GF-D8 (cell line): ENCODE data around the gene CES3.

Source experiments
- DNase-seq: peaks from one replicate; lab custom pipeline; 2025; lab: John Stamatoyannopoulos, UW

The CES3 gene

GRCh38 chr16:66961065-66961744 is at the start of gene CES3:
CES3 (plus strand) TSS chr16:66961266; CDS start chr16:66961308, 42 bp downstream.
- peak; percentile 75 for DNase-seq

DNA sequence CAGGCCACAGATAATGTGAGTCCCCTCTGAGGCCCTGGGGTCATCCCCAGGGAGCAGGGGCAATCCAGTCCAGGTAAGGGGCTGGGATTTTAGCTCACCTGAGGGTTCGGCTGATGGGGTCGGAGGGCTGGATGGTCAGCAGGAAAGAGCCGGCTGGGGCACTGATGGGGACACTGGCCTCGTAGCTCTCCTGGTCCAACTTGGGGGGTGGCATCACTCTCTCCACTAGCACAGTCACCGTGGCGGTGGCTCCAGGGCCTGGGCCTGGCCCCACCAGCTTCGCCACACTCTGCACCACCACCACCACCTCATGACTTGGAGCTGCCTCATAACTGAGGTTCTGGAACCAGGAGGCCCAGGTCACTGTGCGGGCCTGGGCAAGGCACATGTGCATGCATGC is 49.3 kb upstream of the CES3 start:
- no peak for DNase-seq

- DNase-seq = no peak
These were observed 48.0 kb upstream of the CES3 start for GRCh38 chr16:66913081-66913480.

DNA sequence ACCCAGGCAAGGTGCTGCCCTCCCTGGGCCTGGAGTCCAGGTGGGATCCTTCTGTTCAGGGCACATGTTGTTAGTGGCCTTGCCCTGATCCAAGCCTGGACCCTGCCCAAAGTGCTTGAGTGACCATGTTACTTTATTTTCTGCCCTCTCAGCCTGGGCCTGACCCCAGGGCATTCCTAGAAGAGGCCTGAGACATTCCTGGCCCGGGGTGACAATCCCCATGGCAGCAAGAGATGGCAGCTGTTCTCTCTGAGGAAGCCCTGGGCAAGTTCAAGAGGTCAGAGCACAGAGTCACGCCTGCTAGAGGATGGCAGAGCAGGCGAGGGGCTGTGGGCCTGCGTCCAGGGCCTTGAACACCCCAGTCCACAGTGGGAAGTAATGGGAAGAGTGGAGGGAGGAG is 47.4 kb upstream of the CES3 start:
- DNase-seq = no peak

- no peak for DNase-seq
These were observed 46.5 kb upstream of the CES3 start for GRCh38 chr16:66914541-66914940.

DNA sequence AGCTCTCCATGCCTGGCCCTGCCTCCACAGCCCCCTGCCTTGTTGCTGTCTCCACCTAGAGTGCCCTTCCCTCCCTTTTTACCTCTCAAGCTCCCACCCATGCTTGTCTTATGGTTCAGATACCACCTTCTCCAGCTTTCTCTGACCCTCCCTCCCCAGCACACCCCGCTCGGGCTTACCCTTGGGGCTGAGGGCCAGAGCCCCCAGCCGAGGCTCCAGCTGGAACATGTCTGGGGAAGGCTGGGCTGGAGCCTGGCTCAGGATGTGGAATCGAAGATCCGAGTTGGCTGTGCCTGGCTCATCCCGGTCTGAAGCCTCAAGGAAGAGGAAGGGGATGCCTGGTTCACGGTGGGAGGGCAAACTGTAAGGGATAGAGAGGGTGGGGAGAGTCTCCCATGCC is 46.0 kb upstream of the CES3 start:
- DNase-seq = no peak

- DNase-seq = no peak
These were observed 44.5 kb upstream of the CES3 start for GRCh38 chr16:66916518-66916917.

DNA sequence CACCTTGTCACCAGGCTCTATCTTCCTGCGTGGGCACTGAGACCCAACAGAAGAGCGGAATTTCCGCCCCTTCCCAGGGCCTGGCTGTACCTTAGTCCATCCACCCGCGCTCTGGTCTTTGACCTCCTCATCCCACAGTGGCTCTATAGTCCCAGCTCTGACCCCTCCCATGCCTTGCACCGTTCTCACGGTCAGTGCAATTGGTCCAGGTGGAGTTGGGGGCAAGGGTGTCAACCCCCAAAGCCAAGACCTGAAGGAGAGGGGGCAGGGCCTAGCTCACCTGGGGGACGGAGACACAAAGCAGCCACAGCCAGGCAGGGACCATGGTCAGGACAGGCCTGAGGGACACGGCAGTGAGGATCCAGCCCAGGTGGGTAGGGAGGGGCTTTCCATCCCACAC is 43.3 kb upstream of the CES3 start:
- no peak for DNase-seq

DNA sequence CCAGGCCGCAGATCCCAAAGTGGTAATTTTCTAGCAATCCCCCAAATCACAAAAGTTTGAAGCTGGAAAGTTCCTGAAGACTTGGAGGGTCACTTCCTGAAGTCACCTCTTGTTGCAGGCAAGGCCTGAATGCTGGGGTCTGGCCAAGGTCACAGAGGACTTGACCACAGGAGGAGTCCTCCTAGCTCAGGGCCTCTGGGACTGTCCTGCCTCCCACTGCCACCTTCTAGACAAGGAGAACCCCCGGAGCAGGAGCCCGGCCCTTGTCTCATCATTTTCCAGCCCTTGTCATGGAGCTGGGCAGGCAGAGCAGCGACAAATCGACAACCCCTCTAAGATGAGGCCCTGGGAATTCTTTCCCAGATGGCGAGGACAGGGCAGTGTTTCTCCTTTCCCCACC is 42.7 kb upstream of the CES3 start:
- no peak for DNase-seq

GRCh38 chr16:66918803-66919568 is 42.1 kb upstream of the CES3 start, which contains the start of gene CDH16:
CDH16 (minus strand) TSS chr16:66918885; CDS start chr16:66918065, 820 bp downstream.
- no peak for DNase-seq

GRCh38 chr16:66919569-66920298 is 41.3 kb upstream of the CES3 start:
- DNase-seq = no peak

DNA sequence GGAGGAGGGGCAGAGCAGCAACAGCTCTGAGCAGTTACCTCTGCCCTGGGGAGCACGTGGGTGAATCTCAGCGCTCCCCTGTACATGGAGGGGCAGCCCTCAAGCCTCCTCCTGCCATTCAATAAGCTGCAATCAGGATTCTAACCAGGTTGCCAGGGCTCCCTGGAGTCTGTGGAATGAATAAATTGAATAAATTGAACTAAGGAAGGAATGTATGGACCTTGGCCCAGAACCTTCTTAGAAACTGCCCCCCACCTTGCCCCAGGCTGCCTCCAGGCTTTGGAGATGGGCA is 40.8 kb upstream of the CES3 start:
- no peak for DNase-seq

DNA sequence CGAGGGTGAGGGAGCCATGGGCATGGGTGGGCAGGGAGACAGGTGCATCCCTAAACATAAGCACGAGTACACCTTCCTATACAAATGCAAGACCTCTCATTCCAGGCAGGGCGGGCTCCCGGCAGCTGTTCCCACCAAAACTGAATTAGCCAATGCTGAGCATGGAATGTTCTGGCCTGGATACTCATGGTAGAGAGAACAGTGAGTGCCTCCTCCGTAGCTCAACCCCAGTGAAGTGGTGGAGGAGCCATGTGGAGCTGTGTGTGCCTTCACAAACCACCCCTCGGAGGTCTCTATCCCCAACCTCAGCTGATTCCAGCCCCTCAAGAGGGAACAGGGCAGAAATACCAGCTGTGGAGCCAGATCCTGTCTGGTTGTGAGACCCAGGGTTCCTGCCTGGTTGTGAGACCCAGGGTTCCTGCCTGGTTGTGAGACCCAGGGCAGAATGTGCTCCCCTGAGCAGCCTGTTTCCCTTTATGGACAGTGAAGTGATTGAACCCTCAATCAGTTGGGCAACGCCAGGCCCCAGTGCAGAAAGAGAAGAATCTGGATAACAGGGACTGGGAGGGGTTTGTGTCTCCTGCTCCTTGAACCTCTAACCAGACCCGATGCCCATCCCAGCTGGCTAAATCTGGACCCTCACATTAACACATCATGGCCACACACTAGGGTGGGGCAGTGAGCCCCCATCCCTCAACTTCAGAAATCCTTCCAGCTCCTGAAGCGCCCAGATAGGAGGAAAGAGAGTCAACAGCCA is 40.0 kb upstream of the CES3 start:
- no peak for DNase-seq

- no peak for DNase-seq
These were observed 39.2 kb upstream of the CES3 start for GRCh38 chr16:66921729-66922450.

GRCh38 chr16:66923247-66923731 is 37.8 kb upstream of the CES3 start:
- no peak for DNase-seq

DNA sequence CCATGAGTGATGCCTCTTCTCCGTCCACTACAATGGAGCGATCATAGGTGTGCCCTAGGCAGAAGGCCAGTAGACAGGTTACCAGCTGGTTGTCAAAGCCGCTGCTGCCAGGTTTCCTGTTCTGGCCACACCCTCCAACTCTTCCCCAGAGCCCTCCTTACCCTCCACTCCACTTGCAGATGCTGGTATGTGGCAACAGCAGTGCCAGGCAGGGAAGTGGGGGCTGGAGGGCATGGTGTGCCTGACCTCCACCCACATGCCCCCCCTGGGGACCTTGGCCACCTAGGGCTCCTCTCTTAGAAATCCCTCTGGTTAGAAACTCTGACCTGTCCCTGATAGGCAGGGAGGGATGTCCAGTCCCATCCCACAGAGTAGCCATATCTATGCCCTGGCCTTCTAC is 37.2 kb upstream of the CES3 start:
- no peak for DNase-seq

GRCh38 chr16:66924527-66925321 is 36.3 kb upstream of the CES3 start:
- DNase-seq = no peak

GRCh38 chr16:66925322-66925840 is 35.7 kb upstream of the CES3 start, which contains the start of gene RRAD:
RRAD (minus strand) TSS chr16:66925535; CDS start chr16:66925179, 356 bp downstream.
- DNase-seq = no peak

DNA sequence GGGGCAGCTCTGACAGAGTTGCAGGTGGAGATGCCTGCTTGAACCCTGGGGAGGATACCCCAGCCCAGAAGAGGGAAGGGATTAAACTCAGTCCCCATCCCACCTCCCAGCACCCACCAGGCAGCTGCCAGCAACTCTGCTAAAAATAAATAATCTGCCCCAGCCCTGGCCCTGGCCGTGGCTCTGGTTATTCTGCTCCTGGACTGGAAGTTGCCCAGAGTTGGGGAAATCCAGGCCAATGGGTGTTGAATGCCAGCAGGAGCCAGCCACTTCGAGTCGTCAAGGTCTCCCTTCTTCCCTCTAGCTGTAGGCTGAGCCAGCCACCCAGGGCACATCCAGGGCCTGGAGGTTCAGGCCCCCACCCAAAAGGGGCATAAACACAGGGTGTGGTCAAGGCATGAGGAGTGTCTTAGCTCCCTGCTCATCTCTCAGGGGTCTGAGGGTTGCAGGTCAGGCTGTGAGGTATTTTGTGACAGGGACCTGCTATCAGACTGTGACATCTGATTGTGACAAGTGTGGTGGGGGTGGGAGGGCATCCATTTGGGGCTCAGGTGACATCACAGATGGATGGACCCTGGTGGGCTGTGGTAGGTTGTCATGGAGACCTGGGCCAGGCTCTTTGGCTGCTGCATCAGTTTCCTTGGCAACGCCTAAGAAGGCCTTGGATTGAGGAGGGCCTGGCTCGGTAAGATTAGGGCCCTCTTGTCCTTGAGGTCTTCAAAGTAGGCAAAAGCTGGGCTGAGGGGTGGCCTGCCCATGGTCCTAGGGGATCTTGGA is 34.7 kb upstream of the CES3 start:
- DNase-seq = no peak
